GM12878 (cell line): ENCODE results near the gene ZFR. TPM values are rescaled to one million over a fixed set of nuclear protein-coding genes. Genes with fewer than 3 reads are reported as not detected.

ENCODE experiments used
- ATAC-seq: fragments of 200-7000 bp; cut with Tn5 transposase; 3 replicates; pipeline ENCODE4 v1.9.1; 2020; ENCODE audit warnings: mild to moderate bottlenecking, moderate library complexity
- BruUV-seq: library from RNA; stranded (reverse); fragments of 400-500 nt; replicated peaks from 2 replicates; lab custom pipeline; 2021; lab: Mats Ljungman, UMichigan
- CTCF ChIA-PET: fragments of 300-600 bp; sonication (Branson Sonifier 250); formaldehyde crosslinking; extraction: SDS; loops from one replicate; lab custom pipeline; 2021; ENCODE audit warnings: inconsistent platforms; lab: Yijun Ruan, JAX
- POLR2A ChIA-PET: fragments of 350-600 bp; formaldehyde crosslinking; extraction: SDS; loops from one replicate; lab custom pipeline; 2021; ENCODE audit warnings: inconsistent platforms; lab: Charles Lee
- RAD21 ChIA-PET: fragments of 300-600 bp; sonication (Branson Sonifier 250); formaldehyde crosslinking; loops from one replicate; lab custom pipeline; 2023; ENCODE audit warnings: antibody characterized with exemption; ENCODE audit not compliant: unreplicated experiment; lab: Charles Lee
- SMC1A ChIA-PET: fragments of 300-600 bp; sonication (Branson Sonifier 250); formaldehyde crosslinking; loops from one replicate; lab custom pipeline; 2023; ENCODE audit not compliant: unreplicated experiment, uncharacterized antibody; lab: Charles Lee
- DNase-seq: peaks from one replicate; pipeline ENCODE4 v3.0.0-alpha.2; 2011; ENCODE audit warnings: low read depth, low spot score
- FAIRE-seq: peaks from 3 replicates; lab custom pipeline; 2011; peaks lifted over from hg19 to GRCh38; lab: Jason Lieb, UNC
- H2AFZ ChIP-seq: 2 replicates; pipeline ENCODE4 v1.6.0; 2011; ENCODE audit warnings: low read depth, low read length, control low read depth; ENCODE audit not compliant: control insufficient read depth
- H3K27ac ChIP-seq: 2 replicates; pipeline ENCODE4 v1.5.1; 2011; ENCODE audit warnings: control low read depth; ENCODE audit not compliant: control insufficient read depth, insufficient read depth
- H3K27me3 ChIP-seq, 2 experiments: replicated peaks in 1 of 2; 2 replicates each; pipeline versions ENCODE4 v1.6.0 to v1.6.1; 2011; ENCODE audit warnings: low read length in 1 of 2; ENCODE audit not compliant: control insufficient read depth in 2 of 2, insufficient read depth in 2 of 2
- H3K36me3 ChIP-seq, 2 experiments: 2 replicates each; pipeline ENCODE4 v1.5.1; 2011; ENCODE audit warnings: low read length in 1 of 2; ENCODE audit not compliant: control insufficient read depth in 2 of 2, insufficient read depth in 2 of 2
- H3K4me1 ChIP-seq: 2 replicates; pipeline ENCODE4 v1.6.1; 2011; ENCODE audit warnings: mild to moderate bottlenecking, low read length, moderate library complexity, mixed read lengths; ENCODE audit not compliant: control insufficient read depth, insufficient read depth
- H3K4me2 ChIP-seq: 2 replicates; pipeline ENCODE4 v1.6.0; 2011; ENCODE audit warnings: control low read depth; ENCODE audit not compliant: control insufficient read depth, insufficient read depth
- H3K4me3 ChIP-seq: fragments of 200-600 bp; sonication (generic); 2 replicates; pipeline ENCODE4 v1.5.1; 2016
- H3K79me2 ChIP-seq: 2 replicates; pipeline ENCODE4 v1.6.0; 2011; ENCODE audit warnings: low read length; ENCODE audit not compliant: control insufficient read depth, insufficient read depth
- H3K9ac ChIP-seq: 2 replicates; pipeline ENCODE4 v1.8.0; 2011; ENCODE audit warnings: low read length, control low read depth, mixed read lengths; ENCODE audit not compliant: control insufficient read depth, insufficient read depth
- H3K9me3 ChIP-seq: replicated peaks from 3 replicates; pipeline ENCODE4 v1.5.1; 2011; ENCODE audit warnings: mild to moderate bottlenecking, low read length; ENCODE audit not compliant: control insufficient read depth, insufficient read depth
- H4K20me1 ChIP-seq: 2 replicates; pipeline ENCODE4 v1.6.0; 2011; ENCODE audit not compliant: control insufficient read depth, insufficient read depth
- BCLAF1 ChIP-seq: fragments of 450-650 bp; IDR thresholded peaks from 2 replicates; pipeline ENCODE4 v1.6.1; 2017; ENCODE audit warnings: antibody characterized with exemption, mild to moderate bottlenecking, moderate library complexity
- CREM ChIP-seq: IDR thresholded peaks from 2 replicates; pipeline ENCODE4 v1.6.1; 2014; ENCODE audit warnings: antibody characterized with exemption, low read depth
- WGBS: methylation state at CpG from one replicate; pipeline ENCODE4 v1.1.6; 2016; ENCODE audit warnings: low lambda C conversion rate; ENCODE audit not compliant: insufficient replicate concordance, insufficient coverage; ENCODE audit errors: missing lambda C conversion rate; 5-methylcytosine and 5-hydroxymethylcytosine counted together
- in situ Hi-C: fragments of 300-500 bp; cut with MboI; formaldehyde crosslinking; loops from 9 replicates; pipeline ENCODE4 v1.14.3; 2018; ENCODE audit warnings: mixed read lengths
- intact Hi-C: fragments of 100-400 bp; cut with micrococcal nuclease; formaldehyde crosslinking; loops from one replicate; pipeline ENCODE4 v1.14.2; 2022; ENCODE audit not compliant: unreplicated experiment
- polyA plus RNA-seq, 11 experiments: library from polyadenylated mRNA; depleted of rRNA in 4 of 11; unstranded in 6 of 11; stranded (reverse) in 5 of 11; fragments of >200 nt; fragmentation: Nextera tagmentation in 4 of 11; fragmentation: Illumina TruSeq in 1 of 11; extraction: Ambion mirVana in 4 of 11; extraction: Trizol in 1 of 11; gene quantifications; 1 replicate in 1 of 11; 2 replicates in 10 of 11; pipeline versions ENCODE4 v1.2.1 to v1.2.3, GENCODE V29; 2011 to 2016; ENCODE audit warnings: inconsistent platforms in 2 of 11, missing spikeins in 2 of 11, low read depth in 1 of 11
- total RNA-seq, 4 experiments: library from RNA; depleted of rRNA in 3 of 4; stranded (reverse); fragments of >200 nt in 3 of 4; fragmentation: Illumina TruSeq in 1 of 4; extraction: Trizol in 1 of 4; gene quantifications; 2 replicates each; pipeline versions ENCODE4 v1.2.1 to v1.2.3, GENCODE V29; 2013 to 2021

ZFR gene
- total and polyA plus RNA-seq, 10 of the 15 experiments (the other 5 are each of a cell fraction or from before 2014, with no cell fraction given), result 33.7 to 90.6 (median 72.9) TPM

DNA sequence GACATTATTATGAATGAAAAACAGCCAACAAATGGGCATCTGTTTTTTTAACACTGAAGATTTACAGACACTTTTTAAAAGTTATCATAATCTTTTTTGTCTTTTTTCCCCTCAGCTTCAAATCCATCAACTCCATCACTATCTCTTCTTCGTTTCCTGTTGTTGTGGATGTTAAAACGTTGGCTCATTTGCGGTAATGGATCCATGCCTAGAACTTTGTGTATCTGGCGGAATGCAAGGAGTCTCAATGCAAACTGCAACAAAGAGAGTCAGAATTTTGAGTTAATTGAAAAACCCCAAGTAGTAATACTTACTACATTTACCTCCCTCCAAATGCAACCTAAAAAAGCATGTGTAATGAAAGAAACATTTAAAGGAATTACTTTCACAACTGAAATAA lies 88.9 kb downstream of the ZFR start:
- POLR2A ChIA-PET, result no interaction called here
- BruUV-seq, result no TSS peak

More for the DNA sequence above, 88.9 kb downstream of the ZFR start:
- Histone ChIP-seq H2AFZ (no peak overlapping the region), H3K27me3 (no peaks in the 10 kb centered on the region), H3K36me3 (peaks cover 0 to 16% of the 10 kb centered on the region in 2 experiments), H3K9ac (no peak overlapping the region), H3K9me3 (no peaks in the 10 kb centered on the region), H3K4me1 (no peaks in the 10 kb centered on the region), H3K79me2 (no peaks in the 10 kb centered on the region), H3K4me3 (no peak overlapping the region), H4K20me1 (no peaks in the 10 kb centered on the region), H3K27ac (no peak overlapping the region), H3K4me2 (no peak overlapping the region)
- ATAC-seq (no peak), DNase-seq (no peak), FAIRE-seq (no peak)
- ChIA-PET RAD21 (no interaction called here), SMC1A (interaction anchor here (1.6 kb wide), 1 partner anchor 143 kb away, joined by 3 read pairs; no protein-coding TSS in a partner anchor), CTCF (interaction anchor here (1.1 kb wide), 1 partner anchor 26 kb away, joined by 5 read pairs; no protein-coding TSS in a partner anchor)
- 96% methylated on average over 4 of the region's 4 CpGs for WGBS
- intact Hi-C loops, result no loop called here
- no peak for TF ChIP-seq CREM
- no peak for TF ChIP-seq BCLAF1
- in situ Hi-C loops, result no loop called here
